ENCODE measurements around the gene CNOT2.

DNA sequence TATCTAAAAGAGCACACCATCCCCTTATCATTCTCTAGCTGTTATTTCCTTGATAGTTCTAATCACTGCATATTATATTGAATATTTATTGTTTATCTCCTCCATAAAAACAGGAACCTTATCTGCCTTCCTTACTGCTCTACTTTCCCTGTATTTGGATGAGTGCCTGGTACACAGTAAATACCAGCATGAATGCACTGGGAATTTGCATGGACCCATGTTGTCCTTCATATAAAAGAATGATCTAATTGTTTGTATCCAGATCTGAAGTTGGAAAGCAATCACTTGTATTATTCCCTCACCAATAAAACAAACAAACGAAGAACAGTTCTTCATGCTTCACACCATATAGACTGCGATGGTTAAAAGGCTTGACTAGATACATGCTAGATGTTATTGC, 15.3 kb upstream of the CNOT2 start:
- TF ChIP-seq, protein P1, sequence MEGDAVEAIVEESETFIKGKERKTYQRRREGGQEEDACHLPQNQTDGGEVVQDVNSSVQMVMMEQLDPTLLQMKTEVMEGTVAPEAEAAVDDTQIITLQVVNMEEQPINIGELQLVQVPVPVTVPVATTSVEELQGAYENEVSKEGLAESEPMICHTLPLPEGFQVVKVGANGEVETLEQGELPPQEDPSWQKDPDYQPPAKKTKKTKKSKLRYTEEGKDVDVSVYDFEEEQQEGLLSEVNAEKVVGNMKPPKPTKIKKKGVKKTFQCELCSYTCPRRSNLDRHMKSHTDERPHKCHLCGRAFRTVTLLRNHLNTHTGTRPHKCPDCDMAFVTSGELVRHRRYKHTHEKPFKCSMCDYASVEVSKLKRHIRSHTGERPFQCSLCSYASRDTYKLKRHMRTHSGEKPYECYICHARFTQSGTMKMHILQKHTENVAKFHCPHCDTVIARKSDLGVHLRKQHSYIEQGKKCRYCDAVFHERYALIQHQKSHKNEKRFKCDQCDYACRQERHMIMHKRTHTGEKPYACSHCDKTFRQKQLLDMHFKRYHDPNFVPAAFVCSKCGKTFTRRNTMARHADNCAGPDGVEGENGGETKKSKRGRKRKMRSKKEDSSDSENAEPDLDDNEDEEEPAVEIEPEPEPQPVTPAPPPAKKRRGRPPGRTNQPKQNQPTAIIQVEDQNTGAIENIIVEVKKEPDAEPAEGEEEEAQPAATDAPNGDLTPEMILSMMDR (IDR thresholded peaks at IDR 0.05; ENCODE audit: insufficient read depth, low read length), result no peak
- TF ChIP-seq, protein P2, sequence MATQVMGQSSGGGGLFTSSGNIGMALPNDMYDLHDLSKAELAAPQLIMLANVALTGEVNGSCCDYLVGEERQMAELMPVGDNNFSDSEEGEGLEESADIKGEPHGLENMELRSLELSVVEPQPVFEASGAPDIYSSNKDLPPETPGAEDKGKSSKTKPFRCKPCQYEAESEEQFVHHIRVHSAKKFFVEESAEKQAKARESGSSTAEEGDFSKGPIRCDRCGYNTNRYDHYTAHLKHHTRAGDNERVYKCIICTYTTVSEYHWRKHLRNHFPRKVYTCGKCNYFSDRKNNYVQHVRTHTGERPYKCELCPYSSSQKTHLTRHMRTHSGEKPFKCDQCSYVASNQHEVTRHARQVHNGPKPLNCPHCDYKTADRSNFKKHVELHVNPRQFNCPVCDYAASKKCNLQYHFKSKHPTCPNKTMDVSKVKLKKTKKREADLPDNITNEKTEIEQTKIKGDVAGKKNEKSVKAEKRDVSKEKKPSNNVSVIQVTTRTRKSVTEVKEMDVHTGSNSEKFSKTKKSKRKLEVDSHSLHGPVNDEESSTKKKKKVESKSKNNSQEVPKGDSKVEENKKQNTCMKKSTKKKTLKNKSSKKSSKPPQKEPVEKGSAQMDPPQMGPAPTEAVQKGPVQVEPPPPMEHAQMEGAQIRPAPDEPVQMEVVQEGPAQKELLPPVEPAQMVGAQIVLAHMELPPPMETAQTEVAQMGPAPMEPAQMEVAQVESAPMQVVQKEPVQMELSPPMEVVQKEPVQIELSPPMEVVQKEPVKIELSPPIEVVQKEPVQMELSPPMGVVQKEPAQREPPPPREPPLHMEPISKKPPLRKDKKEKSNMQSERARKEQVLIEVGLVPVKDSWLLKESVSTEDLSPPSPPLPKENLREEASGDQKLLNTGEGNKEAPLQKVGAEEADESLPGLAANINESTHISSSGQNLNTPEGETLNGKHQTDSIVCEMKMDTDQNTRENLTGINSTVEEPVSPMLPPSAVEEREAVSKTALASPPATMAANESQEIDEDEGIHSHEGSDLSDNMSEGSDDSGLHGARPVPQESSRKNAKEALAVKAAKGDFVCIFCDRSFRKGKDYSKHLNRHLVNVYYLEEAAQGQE (IDR thresholded peaks at IDR 0.05; ENCODE audit: insufficient replicate concordance, low read depth), result no peak
- no peak for TF ChIP-seq POLR2AphosphoS5 (IDR thresholded peaks at IDR 0.05; ENCODE audit: low read depth)
- no peak for TF ChIP-seq GABPA (IDR thresholded peaks at IDR 0.05; ENCODE audit: low read depth)
- TF ChIP-seq SPI1 (IDR thresholded peaks at IDR 0.05; ENCODE audit: borderline replicate concordance, low read depth), result no peak

All from HL-60 (cell line).